Measurements from ENCODE around the gene RSAD1.

RSAD1 gene

GRCh38 chr17:50498021-50498874 lies 19.6 kb downstream of the RSAD1 start:
- no peak for DNase-seq

GRCh38 chr17:50499270-50499669 lies 20.6 kb downstream of the RSAD1 start:
- DNase-seq: no peak

- no peak for DNase-seq
Observed at GRCh38 chr17:50499721-50500120, 21.1 kb downstream of the RSAD1 start.

DNA sequence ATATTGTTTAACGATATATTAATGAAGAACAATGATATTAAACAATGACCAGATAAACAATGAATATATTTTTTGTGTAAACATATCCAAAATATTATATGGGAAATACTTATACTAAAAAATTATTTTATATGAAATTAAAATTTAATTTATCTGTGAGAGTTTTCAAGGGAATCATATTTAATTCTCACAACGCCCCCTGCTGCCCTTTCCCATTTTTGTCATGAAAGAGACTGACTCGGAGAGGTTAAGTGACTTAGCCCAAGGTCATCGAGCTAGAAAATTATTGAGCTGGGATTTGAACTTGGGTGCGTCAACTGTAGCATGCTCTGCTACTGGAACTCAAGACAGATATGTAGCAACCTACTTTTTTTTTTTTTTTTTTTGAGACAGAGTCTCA lies 22.4 kb downstream of the RSAD1 start:
- DNase-seq: no peak

DNA sequence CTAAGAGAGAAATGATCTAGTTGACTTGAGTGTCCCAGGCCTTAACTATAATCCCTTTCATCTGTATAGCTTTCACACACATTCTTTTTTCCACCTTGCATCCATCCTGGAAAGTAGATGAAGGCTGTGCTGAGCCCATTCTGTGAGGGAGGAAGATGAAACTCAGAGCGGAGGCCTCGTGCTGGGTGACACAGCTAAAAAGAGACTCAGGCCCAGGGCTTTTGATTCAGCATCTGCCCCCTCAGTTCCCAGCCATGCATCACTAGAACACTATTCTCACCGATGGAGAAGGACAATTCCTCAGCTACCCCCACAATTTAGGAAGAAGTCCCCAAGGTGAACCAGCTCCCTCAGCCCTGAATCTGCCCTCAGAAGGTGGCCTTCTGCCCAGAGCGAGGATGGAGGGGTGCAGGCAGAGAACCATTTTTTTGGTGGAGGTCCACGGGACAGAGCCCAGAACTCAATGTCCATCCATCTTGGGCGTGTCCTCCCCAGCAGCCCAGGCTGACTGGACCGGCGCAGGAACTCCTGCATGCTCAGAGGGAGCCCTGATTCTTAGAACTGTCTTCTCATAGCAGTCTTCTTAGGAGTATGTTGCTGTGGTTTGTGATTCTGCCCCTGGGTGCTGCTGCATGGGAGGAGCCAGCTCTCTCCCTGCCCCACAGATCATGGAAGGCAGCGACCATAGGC lies 23.8 kb downstream of the RSAD1 start:
- DNase-seq: no peak

DNA sequence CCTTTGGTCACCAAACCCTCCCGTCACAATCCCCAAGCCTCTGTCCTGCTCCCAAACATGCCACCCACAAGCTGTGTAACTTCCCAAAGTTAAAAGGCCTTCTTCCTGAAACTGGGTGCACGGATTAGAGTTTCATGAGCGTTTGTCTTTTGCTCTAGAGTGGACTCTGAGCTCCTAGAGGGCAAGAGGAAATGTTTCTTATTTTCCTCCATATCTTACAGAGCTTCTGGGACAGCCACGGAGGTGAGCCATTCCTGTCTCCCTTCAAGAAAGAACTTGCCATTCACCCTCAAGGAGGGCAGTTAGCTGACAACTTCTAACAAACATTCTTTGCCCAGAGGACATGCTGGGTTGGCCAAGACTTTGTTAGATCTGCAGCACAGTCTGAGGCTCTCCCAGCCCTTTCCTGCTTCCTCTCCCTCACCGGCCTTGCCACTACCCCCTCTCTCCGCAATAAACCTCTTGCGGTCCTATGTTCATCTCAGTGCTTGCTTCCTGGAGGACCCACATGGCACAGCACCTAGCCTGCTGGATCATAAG lies 27.0 kb downstream of the RSAD1 start:
- no peak for DNase-seq

DNA sequence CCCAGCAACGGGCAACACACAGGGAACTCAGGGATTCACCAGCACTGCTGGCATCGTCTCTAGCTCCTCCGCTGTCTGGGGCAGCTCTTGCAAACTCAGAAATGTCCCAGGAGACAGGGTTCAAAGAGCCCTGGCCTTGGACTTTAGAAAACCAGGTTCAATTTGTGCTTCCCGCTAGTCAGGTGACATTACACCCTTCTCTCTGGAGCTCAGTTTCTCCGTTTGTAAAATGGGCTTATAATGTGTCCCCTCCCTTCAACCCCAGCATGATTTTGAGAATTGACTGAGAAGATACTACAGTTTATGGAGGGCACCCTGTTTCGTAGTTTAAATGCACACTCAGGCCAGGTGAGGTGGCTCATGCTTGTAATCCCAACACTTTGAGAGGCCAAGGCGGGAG lies 27.6 kb downstream of the RSAD1 start:
- DNase-seq: no peak

- DNase-seq: no peak
Observed at GRCh38 chr17:50507871-50508572, 29.4 kb downstream of the RSAD1 start, which contains the start of gene MYCBPAP. TSS of gene MYCBPAP (plus strand) at chr17:50508439. CDS start at chr17:50508675, 236 bp downstream.

- DNase-seq: no peak
Observed at GRCh38 chr17:50508573-50509460, 30.2 kb downstream of the RSAD1 start.

DNA sequence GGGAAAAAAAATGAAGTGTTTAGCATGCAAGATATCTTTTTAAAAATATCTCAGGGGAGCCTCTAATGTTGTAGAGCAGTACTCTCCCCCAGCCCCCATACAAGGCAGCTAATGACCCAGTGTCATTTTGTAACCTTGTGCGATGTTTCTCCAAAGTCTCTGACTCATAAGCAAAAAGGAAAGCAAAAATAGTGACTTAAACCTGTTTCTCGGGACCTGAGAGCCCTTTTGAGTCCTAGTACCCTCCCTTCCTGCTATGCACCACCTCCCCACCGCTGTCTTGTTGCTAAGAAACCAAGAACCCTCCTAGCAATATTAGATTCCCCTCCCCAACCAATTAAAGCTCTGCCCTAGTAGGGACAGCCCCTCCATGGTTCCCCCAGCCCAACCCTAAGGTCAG lies 32.4 kb downstream of the RSAD1 start:
- DNase-seq: no peak

DNA sequence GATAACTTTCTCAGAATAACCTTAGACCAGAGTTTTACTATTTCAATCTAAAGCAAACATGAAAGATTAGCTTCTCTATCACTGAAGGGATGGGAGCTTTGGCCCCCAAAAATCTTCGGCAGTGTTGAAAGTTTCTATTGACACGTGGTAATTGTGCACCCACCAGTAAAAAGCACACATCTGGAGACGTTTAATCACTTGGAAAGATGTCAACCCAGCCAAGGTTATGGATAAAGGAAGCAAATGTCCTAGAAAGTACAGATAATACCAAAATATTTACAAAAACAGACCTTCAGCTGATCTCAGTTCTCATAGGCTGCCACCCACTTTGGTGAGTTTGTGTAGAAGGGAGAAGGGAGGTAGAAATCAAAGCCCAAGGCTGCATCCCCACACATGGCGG lies 34.8 kb downstream of the RSAD1 start:
- DNase-seq: no peak

DNA sequence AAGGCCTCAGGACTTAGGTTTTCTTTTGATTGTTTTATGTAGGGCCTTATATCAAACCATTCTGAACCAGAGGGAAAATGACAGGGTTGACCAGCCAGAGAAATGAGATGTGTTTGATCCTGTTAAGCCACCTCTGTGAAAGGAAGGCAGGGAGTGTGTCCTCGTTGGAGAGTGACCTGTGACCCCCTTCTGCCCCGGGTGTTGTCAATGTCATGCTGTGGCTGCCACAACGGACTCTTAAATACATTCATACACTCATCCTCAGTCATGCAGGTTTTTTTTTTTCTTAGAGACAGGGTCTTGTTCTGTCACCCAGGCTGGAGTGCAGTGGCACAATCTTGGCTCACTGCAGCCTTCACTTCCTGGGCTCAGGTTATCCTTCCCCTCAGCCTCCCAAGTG lies 35.7 kb downstream of the RSAD1 start:
- no peak for DNase-seq

- no peak for DNase-seq
Observed at GRCh38 chr17:50514936-50515702, 36.5 kb downstream of the RSAD1 start.

- no peak for DNase-seq
Observed at GRCh38 chr17:50517011-50517410, 38.4 kb downstream of the RSAD1 start.

- no peak for DNase-seq
Observed at GRCh38 chr17:50517504-50518383, 39.1 kb downstream of the RSAD1 start.

DNA sequence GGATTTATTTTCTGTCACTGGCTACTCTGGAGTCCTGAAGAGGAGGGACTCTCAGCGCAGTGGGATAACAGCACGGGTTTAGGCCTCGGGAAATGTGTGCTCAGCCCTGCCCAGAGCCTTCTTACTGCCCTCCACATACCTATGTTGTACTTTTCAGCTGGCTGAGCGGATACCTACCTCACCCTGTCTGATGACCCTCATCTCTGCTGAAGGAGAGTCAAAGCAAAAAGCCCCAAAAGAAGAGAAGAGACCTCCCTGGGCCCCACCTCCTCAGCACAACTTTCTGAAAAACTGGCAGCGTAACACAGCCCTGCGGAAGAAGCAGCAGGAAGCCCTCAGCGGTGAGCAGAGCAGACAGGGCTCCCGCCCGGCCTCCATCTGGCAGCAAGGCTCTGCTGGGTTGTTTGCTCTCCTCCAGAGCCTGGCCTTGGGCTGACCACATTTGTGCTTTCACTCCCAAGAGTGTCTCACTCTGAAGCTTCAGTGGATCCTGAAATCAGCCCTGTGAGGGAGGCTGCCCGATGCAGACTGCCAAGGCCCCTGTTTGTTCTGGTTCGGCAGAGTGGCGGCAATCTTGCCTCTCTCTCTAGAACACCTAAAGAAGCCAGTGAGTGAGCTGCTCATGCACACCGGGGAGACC lies 39.8 kb downstream of the RSAD1 start:
- no peak for DNase-seq

GRCh38 chr17:50519141-50519834 lies 40.6 kb downstream of the RSAD1 start:
- no peak for DNase-seq

DNA sequence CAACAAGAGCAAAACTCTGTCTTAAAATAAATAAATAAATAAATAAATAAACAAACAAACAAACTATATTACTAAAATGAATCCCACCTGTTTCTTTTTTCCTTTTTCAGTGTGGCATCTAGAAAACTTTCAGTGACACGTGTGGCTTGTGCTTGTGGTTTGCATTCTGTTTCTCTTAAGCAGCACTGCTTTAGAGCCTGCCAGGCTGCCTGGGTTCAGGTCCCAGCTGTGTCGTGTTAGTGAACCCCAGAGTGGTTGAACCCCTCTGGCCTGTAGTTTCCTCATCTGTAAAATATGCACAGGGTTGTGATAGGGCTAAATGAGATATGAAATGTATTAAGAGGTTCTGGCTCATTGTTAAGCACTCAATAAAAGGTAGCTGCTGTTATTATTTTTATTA lies 41.8 kb downstream of the RSAD1 start:
- DNase-seq: no peak

- DNase-seq: no peak
Observed at GRCh38 chr17:50521514-50521913, 42.9 kb downstream of the RSAD1 start.

All from NCI-H1417 treated with DMSO at 0.1 percent for 48 hours (cell line).